Glutamatergic neuron (in vitro differentiated cells): ENCODE measurements around the gene SDCCAG8. TPM values are rescaled to one million over a fixed set of nuclear protein-coding genes. Genes with fewer than 3 reads are reported as not detected.

ENCODE experiments used
- DNase-seq: peaks from one replicate; pipeline ENCODE4 v3.0.0; 2022
- H3K27ac Mint-ChIP-seq: one replicate; pipeline ENCODE4 v1.8.0; 2020; ENCODE audit warnings: mild to moderate bottlenecking, mixed read lengths, inconsistent platforms; ENCODE audit not compliant: unreplicated experiment
- H3K27me3 Mint-ChIP-seq: one replicate; pipeline ENCODE4 v1.8.0; 2020; ENCODE audit warnings: mild to moderate bottlenecking, moderate library complexity, mixed read lengths, inconsistent platforms; ENCODE audit not compliant: unreplicated experiment
- H3K36me3 Mint-ChIP-seq: one replicate; pipeline ENCODE4 v1.8.0; 2020; ENCODE audit warnings: mild to moderate bottlenecking, mixed read lengths, inconsistent platforms; ENCODE audit not compliant: unreplicated experiment
- H3K4me1 Mint-ChIP-seq: one replicate; pipeline ENCODE4 v1.8.0; 2020; ENCODE audit warnings: mild to moderate bottlenecking, low read depth, mixed read lengths, inconsistent platforms; ENCODE audit not compliant: unreplicated experiment
- H3K4me3 Mint-ChIP-seq: one replicate; pipeline ENCODE4 v1.8.0; 2020; ENCODE audit warnings: mild to moderate bottlenecking, mixed read lengths, inconsistent platforms; ENCODE audit not compliant: unreplicated experiment
- H3K9me3 Mint-ChIP-seq: one replicate; pipeline ENCODE4 v1.8.0; 2020; ENCODE audit warnings: mild to moderate bottlenecking, moderate library complexity, mixed read lengths, inconsistent platforms; ENCODE audit not compliant: unreplicated experiment
- CTCF ChIP-seq: fragments of 200-600 bp; sonication (generic); IDR thresholded peaks from one replicate; pipeline ENCODE4 v1.5.0; 2021; ENCODE audit not compliant: partially characterized antibody, unreplicated experiment
- total RNA-seq: library from RNA; stranded (reverse); fragmentation: NEBNext Ultra II Directional; extraction: Animal tissue kit (Norgen Biotek cat#: 25700); gene quantifications from one replicate; pipeline ENCODE4 v1.2.1, GENCODE V29; 2021; ENCODE audit not compliant: unreplicated experiment

The SDCCAG8 gene
- total RNA-seq, 1 donor from 2014 or later: 52.8 TPM

GRCh38 chr1:243293941-243294722 is 38.3 kb downstream of the SDCCAG8 start:
- peaks cover 59% of the 10 kb centered on the region for H3K36me3 Mint-ChIP-seq
- H3K27ac Mint-ChIP-seq: no peak overlapping the region
- no peaks in the 10 kb centered on the region for H3K27me3 Mint-ChIP-seq
- H3K4me3 Mint-ChIP-seq: no peak overlapping the region
- no peaks in the 10 kb centered on the region for H3K4me1 Mint-ChIP-seq
- H3K9me3 Mint-ChIP-seq: peaks cover 1% of the 10 kb centered on the region
- DNase-seq: no peak
- no peak for TF ChIP-seq CTCF

- no peak for TF ChIP-seq CTCF
- H3K4me1 Mint-ChIP-seq: no peaks in the 10 kb centered on the region
- no peaks in the 10 kb centered on the region for H3K27me3 Mint-ChIP-seq
- H3K4me3 Mint-ChIP-seq: no peak overlapping the region
- peaks cover 54% of the 10 kb centered on the region for H3K36me3 Mint-ChIP-seq
- H3K9me3 Mint-ChIP-seq: peaks cover 1% of the 10 kb centered on the region
- no peak overlapping the region for H3K27ac Mint-ChIP-seq
- no peak for DNase-seq
These were observed 38.9 kb downstream of the SDCCAG8 start for GRCh38 chr1:243294723-243295121.

- Mint-ChIP-seq H3K4me1 (no peaks in the 10 kb centered on the region), H3K27ac (no peak overlapping the region), H3K27me3 (no peaks in the 10 kb centered on the region), H3K36me3 (peaks cover 33% of the 10 kb centered on the region), H3K9me3 (peaks cover 3% of the 10 kb centered on the region), H3K4me3 (no peak overlapping the region)
- no peak for DNase-seq
- TF ChIP-seq CTCF: no peak
These were observed 43.2 kb downstream of the SDCCAG8 start for GRCh38 chr1:243299069-243299468.

- H3K27ac Mint-ChIP-seq: no peak overlapping the region
- no peak for DNase-seq
These were observed 45.2 kb downstream of the SDCCAG8 start for GRCh38 chr1:243301059-243301458.

More at GRCh38 chr1:243301059-243301458, 45.2 kb downstream of the SDCCAG8 start:
- Mint-ChIP-seq H3K4me3 (no peak overlapping the region), H3K27me3 (no peaks in the 10 kb centered on the region), H3K36me3 (peaks cover 24% of the 10 kb centered on the region), H3K9me3 (peaks cover 2% of the 10 kb centered on the region), H3K4me1 (no peaks in the 10 kb centered on the region)
- TF ChIP-seq CTCF: no peak
